Measurements from ENCODE around the gene BCAS3. TPM values are rescaled to one million over a fixed set of nuclear protein-coding genes. Genes with fewer than 3 reads are reported as not detected.

The BCAS3 gene
- total and polyA plus RNA-seq, 10 donors = 3.7 to 56.0 (median 42.3) TPM

DNA sequence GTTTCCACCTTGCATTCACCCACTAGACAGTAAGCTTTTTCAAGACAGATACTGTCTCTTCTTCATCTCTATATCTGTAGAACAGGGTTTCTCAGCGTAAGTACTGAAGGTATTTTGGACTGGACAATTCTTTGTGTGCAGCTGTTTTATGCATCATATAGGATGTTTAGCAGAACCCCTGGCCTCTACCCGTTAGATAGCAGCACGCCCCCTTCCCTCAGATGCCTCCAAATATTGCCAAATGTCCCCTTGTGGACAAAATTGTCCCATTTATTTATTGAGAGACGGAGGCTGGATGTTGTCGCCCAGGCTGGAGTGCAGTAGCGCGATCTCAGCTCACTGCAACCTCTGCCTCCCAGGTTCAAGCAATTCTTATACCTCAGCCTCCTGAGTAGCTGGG lies 458.6 kb downstream of the BCAS3 start:
- no peaks in the 10 kb centered on the region for H3K36me3 ChIP-seq
- WGBS, 5 donors = 91 to 97% (median 93%) methylated on average over 7 of the region's 7 CpGs
- H3K9me3 ChIP-seq = no peaks in the 10 kb centered on the region
- no peaks in the 10 kb centered on the region for H3K27me3 ChIP-seq (replicated peaks in 1 of 7)
- H3K4me3 ChIP-seq = no peak overlapping the region
- no peak for DNase-seq
- H3K27ac ChIP-seq = no peak overlapping the region
- intact Hi-C loops (cut with DNase I; ENCODE audit: low total_unique reads) = no loop called here
- TF ChIP-seq POLR2AphosphoS5 (IDR thresholded peaks at IDR 0.05) (no peak), POLR2A (IDR thresholded peaks at IDR 0.05) (no peak)
- TF ChIP-seq, protein P1, sequence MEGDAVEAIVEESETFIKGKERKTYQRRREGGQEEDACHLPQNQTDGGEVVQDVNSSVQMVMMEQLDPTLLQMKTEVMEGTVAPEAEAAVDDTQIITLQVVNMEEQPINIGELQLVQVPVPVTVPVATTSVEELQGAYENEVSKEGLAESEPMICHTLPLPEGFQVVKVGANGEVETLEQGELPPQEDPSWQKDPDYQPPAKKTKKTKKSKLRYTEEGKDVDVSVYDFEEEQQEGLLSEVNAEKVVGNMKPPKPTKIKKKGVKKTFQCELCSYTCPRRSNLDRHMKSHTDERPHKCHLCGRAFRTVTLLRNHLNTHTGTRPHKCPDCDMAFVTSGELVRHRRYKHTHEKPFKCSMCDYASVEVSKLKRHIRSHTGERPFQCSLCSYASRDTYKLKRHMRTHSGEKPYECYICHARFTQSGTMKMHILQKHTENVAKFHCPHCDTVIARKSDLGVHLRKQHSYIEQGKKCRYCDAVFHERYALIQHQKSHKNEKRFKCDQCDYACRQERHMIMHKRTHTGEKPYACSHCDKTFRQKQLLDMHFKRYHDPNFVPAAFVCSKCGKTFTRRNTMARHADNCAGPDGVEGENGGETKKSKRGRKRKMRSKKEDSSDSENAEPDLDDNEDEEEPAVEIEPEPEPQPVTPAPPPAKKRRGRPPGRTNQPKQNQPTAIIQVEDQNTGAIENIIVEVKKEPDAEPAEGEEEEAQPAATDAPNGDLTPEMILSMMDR (IDR thresholded peaks at IDR 0.05 in 8 of 11, conservative IDR thresholded peaks at IDR 0.05 in 3 of 11) = no peak
- peaks cover 4 to 33% (median 22%) of the 10 kb centered on the region in 6 donors for H3K4me1 ChIP-seq

DNA sequence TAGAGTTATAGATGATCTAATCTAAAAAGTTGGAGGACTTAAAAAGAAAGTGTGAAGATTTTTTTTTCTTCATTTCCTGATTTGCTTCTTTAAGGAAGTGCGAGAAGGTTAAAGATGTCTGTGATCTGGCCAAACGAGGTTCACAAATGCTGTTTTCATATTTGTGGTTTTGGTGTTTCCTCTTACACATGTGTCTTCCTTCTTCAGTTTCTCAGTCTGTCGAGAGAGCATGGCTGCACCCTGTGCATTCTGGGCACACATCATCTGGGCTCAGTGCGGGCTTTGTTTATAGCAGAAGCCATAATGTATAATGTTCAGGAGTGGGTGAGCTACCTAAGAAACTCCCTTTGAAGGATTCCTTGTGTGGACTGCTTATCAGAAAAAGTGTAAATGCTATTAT lies 461.6 kb downstream of the BCAS3 start:
- TF ChIP-seq POLR2AphosphoS5 (IDR thresholded peaks at IDR 0.05) (peak in 1 of 3 donors; percentile 58), POLR2A (IDR thresholded peaks at IDR 0.05) (no peak)
- TF ChIP-seq, protein P1 (IDR thresholded peaks at IDR 0.05 in 8 of 11, conservative IDR thresholded peaks at IDR 0.05 in 3 of 11) = no peak
- 11 to 28% (median 16%) methylated on average over 4 of the region's 4 CpGs for WGBS, 5 donors
- intact Hi-C loops (cut with DNase I; ENCODE audit: low total_unique reads) = no loop called here
- no peak overlapping the region for H3K4me3 ChIP-seq
- H3K36me3 ChIP-seq = no peaks in the 10 kb centered on the region
- no peaks in the 10 kb centered on the region for H3K27me3 ChIP-seq (replicated peaks in 1 of 7)
- peak; percentile 86 for DNase-seq
- H3K9me3 ChIP-seq = no peaks in the 10 kb centered on the region
- H3K27ac ChIP-seq = peak overlapping the region in 7 of 8 donors; percentile 16 to 67 (median 58)
- H3K4me1 ChIP-seq = peaks cover 4 to 39% (median 22%) of the 10 kb centered on the region in 6 donors

DNA sequence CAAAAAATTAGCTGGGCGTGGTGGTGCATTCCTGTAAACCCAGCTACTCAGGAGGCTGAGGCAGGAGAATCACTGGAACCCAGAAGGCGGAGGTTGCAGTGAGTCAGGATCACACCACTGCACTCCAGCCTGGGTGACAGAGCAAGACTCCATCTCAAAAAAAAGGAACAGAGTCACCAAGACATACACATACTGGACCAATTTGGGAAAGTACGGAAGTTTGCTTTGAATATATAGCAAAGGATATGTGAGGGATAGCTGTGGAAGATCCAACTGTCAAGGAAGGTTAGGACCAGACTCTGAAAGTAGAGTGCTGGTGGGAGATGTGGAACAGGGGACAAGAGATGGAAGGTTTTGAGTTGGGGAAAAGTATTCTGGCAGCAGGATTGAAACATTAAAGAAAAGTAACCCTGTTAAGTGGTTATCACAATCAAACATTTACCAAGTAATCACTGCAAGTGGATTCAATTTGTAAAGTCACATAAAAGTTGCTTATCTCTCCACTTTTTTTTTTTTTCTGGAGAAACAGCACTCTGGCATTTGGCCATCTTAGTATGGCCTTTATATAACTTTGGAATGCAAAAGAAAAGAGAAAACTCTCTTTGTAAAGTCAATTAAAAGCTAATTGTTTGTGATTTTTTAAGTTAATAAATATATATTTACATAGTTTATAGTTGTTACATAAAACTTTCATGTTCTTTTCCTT lies 462.6 kb downstream of the BCAS3 start:
- no peaks in the 10 kb centered on the region for H3K9me3 ChIP-seq
- no peak for TF ChIP-seq POLR2AphosphoS5 (IDR thresholded peaks at IDR 0.05)
- no peak for TF ChIP-seq POLR2A (IDR thresholded peaks at IDR 0.05)
- TF ChIP-seq, protein P1 (IDR thresholded peaks at IDR 0.05 in 8 of 11, conservative IDR thresholded peaks at IDR 0.05 in 3 of 11) = no peak
- no peak overlapping the region for H3K4me3 ChIP-seq
- intact Hi-C loops (cut with DNase I; ENCODE audit: low total_unique reads) = no loop called here
- no peak for DNase-seq
- H3K36me3 ChIP-seq = no peaks in the 10 kb centered on the region
- H3K27ac ChIP-seq = no peak overlapping the region
- peaks cover 4 to 49% (median 30%) of the 10 kb centered on the region in 6 donors for H3K4me1 ChIP-seq
- 87 to 95% (median 93%) methylated on average over 3 of the region's 3 CpGs for WGBS, 5 donors
- no peaks in the 10 kb centered on the region for H3K27me3 ChIP-seq (replicated peaks in 1 of 7)

DNA sequence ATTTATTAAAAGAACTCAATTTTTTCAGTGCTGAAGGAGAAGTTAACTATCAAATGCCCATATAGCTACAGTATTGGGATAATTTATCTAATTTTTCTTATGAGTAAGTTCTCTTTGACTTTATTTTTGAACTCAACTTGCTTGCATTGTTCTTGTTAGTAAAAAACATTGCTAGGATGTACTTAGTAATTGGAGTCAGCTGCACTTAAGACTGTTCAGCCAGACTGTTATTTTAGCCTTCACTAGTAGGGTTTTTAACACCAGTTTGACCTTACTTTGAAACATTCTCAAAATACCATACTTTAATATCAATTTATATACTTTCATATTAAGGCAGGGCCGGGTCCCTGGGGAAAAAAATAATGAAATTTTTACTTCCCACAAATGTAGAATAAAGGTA lies 465.4 kb downstream of the BCAS3 start:
- no peak for TF ChIP-seq POLR2AphosphoS5 (IDR thresholded peaks at IDR 0.05)
- no peak for TF ChIP-seq POLR2A (IDR thresholded peaks at IDR 0.05)
- TF ChIP-seq, protein P1 (IDR thresholded peaks at IDR 0.05 in 8 of 11, conservative IDR thresholded peaks at IDR 0.05 in 3 of 11) = no peak
- DNase-seq = no peak
- Histone ChIP-seq H3K27ac (no peak overlapping the region), H3K36me3 (no peaks in the 10 kb centered on the region), H3K4me1 (peaks cover 4 to 57% (median 37%) of the 10 kb centered on the region in 6 donors), H3K4me3 (no peak overlapping the region), H3K27me3 (replicated peaks in 1 of 7) (no peaks in the 10 kb centered on the region), H3K9me3 (no peaks in the 10 kb centered on the region)
- WGBS, 5 donors = 77 to 89% (median 80%) methylated on average over 1 of the region's 1 CpG
- intact Hi-C loops (cut with DNase I; ENCODE audit: low total_unique reads) = no loop called here

Data from spleen (tissue), 11 donors.